ENCODE measurements around the gene ABR.

DNA sequence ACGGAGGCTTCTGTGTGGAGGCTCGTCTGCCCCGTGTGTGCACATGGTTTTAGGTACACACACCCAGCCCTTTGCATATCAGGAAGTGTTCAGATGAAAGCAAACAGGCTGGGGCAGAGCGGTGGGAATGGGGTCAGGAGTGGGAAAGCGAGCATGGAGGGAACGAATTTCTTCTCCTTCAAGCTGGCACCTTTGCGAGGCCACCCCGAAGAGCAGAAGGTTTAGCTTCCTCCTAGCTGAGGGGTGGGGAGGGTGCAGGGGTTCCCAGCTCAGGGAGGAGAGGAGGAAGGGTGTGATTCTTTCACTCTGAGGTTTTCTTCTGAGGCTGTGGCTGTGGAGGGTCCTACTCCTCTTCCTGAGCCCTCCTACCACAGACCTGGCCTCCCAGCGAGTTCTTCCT is 83.6 kb downstream of the ABR start:
- TF ChIP-seq, protein P1, sequence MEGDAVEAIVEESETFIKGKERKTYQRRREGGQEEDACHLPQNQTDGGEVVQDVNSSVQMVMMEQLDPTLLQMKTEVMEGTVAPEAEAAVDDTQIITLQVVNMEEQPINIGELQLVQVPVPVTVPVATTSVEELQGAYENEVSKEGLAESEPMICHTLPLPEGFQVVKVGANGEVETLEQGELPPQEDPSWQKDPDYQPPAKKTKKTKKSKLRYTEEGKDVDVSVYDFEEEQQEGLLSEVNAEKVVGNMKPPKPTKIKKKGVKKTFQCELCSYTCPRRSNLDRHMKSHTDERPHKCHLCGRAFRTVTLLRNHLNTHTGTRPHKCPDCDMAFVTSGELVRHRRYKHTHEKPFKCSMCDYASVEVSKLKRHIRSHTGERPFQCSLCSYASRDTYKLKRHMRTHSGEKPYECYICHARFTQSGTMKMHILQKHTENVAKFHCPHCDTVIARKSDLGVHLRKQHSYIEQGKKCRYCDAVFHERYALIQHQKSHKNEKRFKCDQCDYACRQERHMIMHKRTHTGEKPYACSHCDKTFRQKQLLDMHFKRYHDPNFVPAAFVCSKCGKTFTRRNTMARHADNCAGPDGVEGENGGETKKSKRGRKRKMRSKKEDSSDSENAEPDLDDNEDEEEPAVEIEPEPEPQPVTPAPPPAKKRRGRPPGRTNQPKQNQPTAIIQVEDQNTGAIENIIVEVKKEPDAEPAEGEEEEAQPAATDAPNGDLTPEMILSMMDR (IDR thresholded peaks at IDR 0.05; ENCODE audit: low read depth, low read length, missing input control) = no peak
- TF ChIP-seq YY1 (IDR thresholded peaks at IDR 0.05) = no peak
- TF ChIP-seq, protein P2, sequence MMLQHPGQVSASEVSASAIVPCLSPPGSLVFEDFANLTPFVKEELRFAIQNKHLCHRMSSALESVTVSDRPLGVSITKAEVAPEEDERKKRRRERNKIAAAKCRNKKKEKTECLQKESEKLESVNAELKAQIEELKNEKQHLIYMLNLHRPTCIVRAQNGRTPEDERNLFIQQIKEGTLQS (IDR thresholded peaks at IDR 0.05) = no peak
- no peak for TF ChIP-seq EGR1 (IDR thresholded peaks at IDR 0.05; ENCODE audit: low read depth in 2 of 2)
- TF ChIP-seq TAF1 (conservative IDR thresholded peaks at IDR 0.05) = no peak
- no peak for TF ChIP-seq RAD21 (IDR thresholded peaks at IDR 0.05)
- TF ChIP-seq, protein P3, sequence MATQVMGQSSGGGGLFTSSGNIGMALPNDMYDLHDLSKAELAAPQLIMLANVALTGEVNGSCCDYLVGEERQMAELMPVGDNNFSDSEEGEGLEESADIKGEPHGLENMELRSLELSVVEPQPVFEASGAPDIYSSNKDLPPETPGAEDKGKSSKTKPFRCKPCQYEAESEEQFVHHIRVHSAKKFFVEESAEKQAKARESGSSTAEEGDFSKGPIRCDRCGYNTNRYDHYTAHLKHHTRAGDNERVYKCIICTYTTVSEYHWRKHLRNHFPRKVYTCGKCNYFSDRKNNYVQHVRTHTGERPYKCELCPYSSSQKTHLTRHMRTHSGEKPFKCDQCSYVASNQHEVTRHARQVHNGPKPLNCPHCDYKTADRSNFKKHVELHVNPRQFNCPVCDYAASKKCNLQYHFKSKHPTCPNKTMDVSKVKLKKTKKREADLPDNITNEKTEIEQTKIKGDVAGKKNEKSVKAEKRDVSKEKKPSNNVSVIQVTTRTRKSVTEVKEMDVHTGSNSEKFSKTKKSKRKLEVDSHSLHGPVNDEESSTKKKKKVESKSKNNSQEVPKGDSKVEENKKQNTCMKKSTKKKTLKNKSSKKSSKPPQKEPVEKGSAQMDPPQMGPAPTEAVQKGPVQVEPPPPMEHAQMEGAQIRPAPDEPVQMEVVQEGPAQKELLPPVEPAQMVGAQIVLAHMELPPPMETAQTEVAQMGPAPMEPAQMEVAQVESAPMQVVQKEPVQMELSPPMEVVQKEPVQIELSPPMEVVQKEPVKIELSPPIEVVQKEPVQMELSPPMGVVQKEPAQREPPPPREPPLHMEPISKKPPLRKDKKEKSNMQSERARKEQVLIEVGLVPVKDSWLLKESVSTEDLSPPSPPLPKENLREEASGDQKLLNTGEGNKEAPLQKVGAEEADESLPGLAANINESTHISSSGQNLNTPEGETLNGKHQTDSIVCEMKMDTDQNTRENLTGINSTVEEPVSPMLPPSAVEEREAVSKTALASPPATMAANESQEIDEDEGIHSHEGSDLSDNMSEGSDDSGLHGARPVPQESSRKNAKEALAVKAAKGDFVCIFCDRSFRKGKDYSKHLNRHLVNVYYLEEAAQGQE (IDR thresholded peaks at IDR 0.05) = no peak
- TF ChIP-seq, protein P4, sequence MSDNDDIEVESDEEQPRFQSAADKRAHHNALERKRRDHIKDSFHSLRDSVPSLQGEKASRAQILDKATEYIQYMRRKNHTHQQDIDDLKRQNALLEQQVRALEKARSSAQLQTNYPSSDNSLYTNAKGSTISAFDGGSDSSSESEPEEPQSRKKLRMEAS (IDR thresholded peaks at IDR 0.05) = no peak
- TF ChIP-seq FOXA1 (IDR thresholded peaks at IDR 0.05) = no peak
- no peak for TF ChIP-seq RXRA (IDR thresholded peaks at IDR 0.05)
- TF ChIP-seq HNF4A (conservative IDR thresholded peaks at IDR 0.05) = no peak
- TF ChIP-seq, protein P5, sequence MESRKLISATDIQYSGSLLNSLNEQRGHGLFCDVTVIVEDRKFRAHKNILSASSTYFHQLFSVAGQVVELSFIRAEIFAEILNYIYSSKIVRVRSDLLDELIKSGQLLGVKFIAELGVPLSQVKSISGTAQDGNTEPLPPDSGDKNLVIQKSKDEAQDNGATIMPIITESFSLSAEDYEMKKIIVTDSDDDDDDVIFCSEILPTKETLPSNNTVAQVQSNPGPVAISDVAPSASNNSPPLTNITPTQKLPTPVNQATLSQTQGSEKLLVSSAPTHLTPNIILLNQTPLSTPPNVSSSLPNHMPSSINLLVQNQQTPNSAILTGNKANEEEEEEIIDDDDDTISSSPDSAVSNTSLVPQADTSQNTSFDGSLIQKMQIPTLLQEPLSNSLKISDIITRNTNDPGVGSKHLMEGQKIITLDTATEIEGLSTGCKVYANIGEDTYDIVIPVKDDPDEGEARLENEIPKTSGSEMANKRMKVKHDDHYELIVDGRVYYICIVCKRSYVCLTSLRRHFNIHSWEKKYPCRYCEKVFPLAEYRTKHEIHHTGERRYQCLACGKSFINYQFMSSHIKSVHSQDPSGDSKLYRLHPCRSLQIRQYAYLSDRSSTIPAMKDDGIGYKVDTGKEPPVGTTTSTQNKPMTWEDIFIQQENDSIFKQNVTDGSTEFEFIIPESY (IDR thresholded peaks at IDR 0.05) = no peak
- TF ChIP-seq SP1 (IDR thresholded peaks at IDR 0.05) = no peak
- TF ChIP-seq NR2F2 (IDR thresholded peaks at IDR 0.05) = no peak

Data from liver (tissue), 3 donors.